H1 (cell line): ENCODE results near the gene HYDIN. TPM values are rescaled to one million over a fixed set of nuclear protein-coding genes. Genes with fewer than 3 reads are reported as not detected.
"Not testable (repeated sequence)": the region's sequence is repeated elsewhere in the genome, so short reads cannot be mapped to it uniquely, and the experiment has no call there.

Experiments used
- CTCF ChIA-PET: fragments of 300-600 bp; sonication (Branson Sonifier 250); formaldehyde crosslinking; loops from one replicate; lab custom pipeline; 2021; ENCODE audit not compliant: partially characterized antibody; lab: Charles Lee
- POLR2A ChIA-PET: fragments of 300-600 bp; sonication (Branson Sonifier 250); formaldehyde crosslinking; loops from one replicate; lab custom pipeline; 2021; ENCODE audit warnings: inconsistent platforms; ENCODE audit not compliant: partially characterized antibody; lab: Charles Lee
- DNase-seq, 2 experiments: peaks; one replicate each; pipeline versions ENCODE4 v3.0.0 to v3.0.0-alpha.2; 2010 to 2022; ENCODE audit warnings: low spot score in 2 of 2, low read depth in 1 of 2, mixed read lengths in 1 of 2
- FAIRE-seq: peaks from 2 replicates; lab custom pipeline; 2011; peaks lifted over from hg19 to GRCh38; lab: Jason Lieb, UNC
- H2AFZ ChIP-seq: 2 replicates; pipeline ENCODE4 v1.8.1; 2012; ENCODE audit warnings: low read length, inconsistent platforms
- H2AK5ac ChIP-seq: 2 replicates; pipeline ENCODE4 v1.6.1; 2013; ENCODE audit warnings: low read depth, low read length
- H2BK120ac ChIP-seq: replicated peaks from 2 replicates; pipeline ENCODE3; 2013; ENCODE audit warnings: low read depth, low read length, inconsistent platforms
- H2BK12ac ChIP-seq: 2 replicates; pipeline ENCODE4 v1.6.1; 2013; ENCODE audit warnings: low read depth, low read length
- H2BK15ac ChIP-seq: 2 replicates; pipeline ENCODE4 v1.6.1; 2013; ENCODE audit warnings: low read length
- H2BK20ac ChIP-seq: 2 replicates; pipeline ENCODE4 v1.6.1; 2013; ENCODE audit warnings: low read length
- H2BK5ac ChIP-seq: 2 replicates; pipeline ENCODE4 v1.6.1; 2013; ENCODE audit warnings: low read depth, low read length
- H3K14ac ChIP-seq: 2 replicates; pipeline ENCODE4 v1.6.1; 2013; ENCODE audit warnings: inconsistent platforms; ENCODE audit not compliant: insufficient read length
- H3K18ac ChIP-seq: 2 replicates; pipeline ENCODE4 v1.6.1; 2013; ENCODE audit warnings: low read length; ENCODE audit errors: extremely low read depth
- H3K23ac ChIP-seq: 2 replicates; pipeline ENCODE4 v1.6.1; 2013; ENCODE audit warnings: inconsistent platforms; ENCODE audit not compliant: insufficient read length
- H3K23me2 ChIP-seq: 2 replicates; pipeline ENCODE4 v1.6.1; 2013; ENCODE audit warnings: low read depth, low read length
- H3K27ac ChIP-seq: 2 replicates; pipeline ENCODE4 v1.6.1; 2011; ENCODE audit warnings: low read depth, low read length, inconsistent platforms
- H3K27me3 ChIP-seq, 4 experiments: replicated peaks in 1 of 4; 1 replicate in 1 of 4; 2 replicates in 3 of 4; pipeline versions ENCODE4 v1.6.1 to v1.8.1; 2011 to 2013; ENCODE audit warnings: low read length in 3 of 4, mild to moderate bottlenecking in 3 of 4, inconsistent platforms in 2 of 4, mixed read lengths in 2 of 4, moderate library complexity in 1 of 4; ENCODE audit not compliant: control insufficient read depth in 3 of 4, insufficient read depth in 3 of 4; ENCODE audit errors: extremely low read depth in 1 of 4
- H3K36me3 ChIP-seq, 4 experiments: 2 replicates each; pipeline versions ENCODE4 v1.6.1 to v1.8.1; 2011 to 2013; ENCODE audit warnings: mild to moderate bottlenecking in 4 of 4, low read length in 3 of 4, moderate library complexity in 2 of 4, control low read depth in 1 of 4, inconsistent platforms in 1 of 4; ENCODE audit not compliant: insufficient read depth in 4 of 4, control insufficient read depth in 2 of 4
- H3K4ac ChIP-seq: replicated peaks from 2 replicates; pipeline ENCODE3; 2013; ENCODE audit warnings: low read length, low read depth, mixed read lengths, inconsistent platforms; ENCODE audit not compliant: insufficient read length
- H3K4me1 ChIP-seq, 4 experiments: replicated peaks in 1 of 4; 1 replicate in 1 of 4; 2 replicates in 3 of 4; pipeline versions ENCODE4 v1.6.1 to v1.8.1; 2011 to 2013; ENCODE audit warnings: low read length in 3 of 4, inconsistent platforms in 2 of 4, mixed read lengths in 1 of 4; ENCODE audit not compliant: insufficient read depth in 4 of 4, control insufficient read depth in 3 of 4
- H3K4me2 ChIP-seq, 2 experiments: 2 replicates each; pipeline versions ENCODE4 v1.6.1 to v1.8.1; 2011 to 2013; ENCODE audit warnings: low read depth in 2 of 2, low read length in 2 of 2, control low read depth in 1 of 2, inconsistent platforms in 1 of 2, mild to moderate bottlenecking in 1 of 2; ENCODE audit not compliant: insufficient read depth in 1 of 2
- H3K4me3 ChIP-seq, 4 experiments: fragments of 200-600, 300-600 bp in 1 of 4; sonication (generic), shearing (Covaris generic), sonication (Bioruptor Twin) in 1 of 4; 2 replicates each; pipeline versions ENCODE4 v1.5.1 to v1.8.1; 2011 to 2016; ENCODE audit warnings: low read length in 4 of 4, low read depth in 3 of 4, control low read depth in 2 of 4, inconsistent platforms in 2 of 4, mild to moderate bottlenecking in 2 of 4, mixed read lengths in 1 of 4, moderate library complexity in 1 of 4; ENCODE audit not compliant: insufficient read depth in 2 of 4; ENCODE audit errors: extremely low read depth in 1 of 4
- H3K56ac ChIP-seq: replicated peaks from 2 replicates; pipeline ENCODE3; 2013; ENCODE audit warnings: low read depth, mild to moderate bottlenecking, mixed read lengths, low read length, inconsistent platforms; ENCODE audit not compliant: insufficient read length
- H3K79me1 ChIP-seq: 2 replicates; pipeline ENCODE4 v1.6.1; 2013; ENCODE audit warnings: low read depth, low read length, control low read depth
- H3K79me2 ChIP-seq, 2 experiments: 2 replicates each; pipeline versions ENCODE4 v1.6.1 to v1.8.1; 2012 to 2013; ENCODE audit warnings: low read length in 2 of 2, mild to moderate bottlenecking in 2 of 2, inconsistent platforms in 1 of 2; ENCODE audit not compliant: insufficient read depth in 2 of 2, control insufficient read depth in 1 of 2
- H3K9ac ChIP-seq, 4 experiments: replicated peaks in 1 of 4; 1 replicate in 1 of 4; 2 replicates in 3 of 4; pipeline versions ENCODE4 v1.6.1 to v1.8.1; 2011 to 2013; ENCODE audit warnings: low read depth in 3 of 4, low read length in 3 of 4, control low read depth in 2 of 4, mild to moderate bottlenecking in 2 of 4, moderate library complexity in 2 of 4, inconsistent platforms in 1 of 4; ENCODE audit errors: extremely low read depth in 1 of 4
- H3K9me3 ChIP-seq, 2 experiments: 2 replicates each; pipeline versions ENCODE4 v1.6.1 to v1.8.1; 2012 to 2013; ENCODE audit warnings: mild to moderate bottlenecking in 2 of 2, moderate library complexity in 2 of 2, control low read depth in 1 of 2, inconsistent platforms in 1 of 2, low read depth in 1 of 2, low read length in 1 of 2, mixed read lengths in 1 of 2; ENCODE audit not compliant: insufficient read depth in 2 of 2
- H4K20me1 ChIP-seq, 2 experiments: replicated peaks in 1 of 2; 2 replicates each; pipeline versions ENCODE3 to v1.8.1; 2011 to 2013; ENCODE audit warnings: inconsistent platforms in 2 of 2, low read length in 2 of 2, mild to moderate bottlenecking in 1 of 2; ENCODE audit not compliant: insufficient read depth in 2 of 2, control insufficient read depth in 1 of 2
- H4K5ac ChIP-seq: 2 replicates; pipeline ENCODE4 v1.6.1; 2013; ENCODE audit warnings: low read length, low read depth, mixed read lengths, inconsistent platforms; ENCODE audit not compliant: insufficient read length
- H4K8ac ChIP-seq: 2 replicates; pipeline ENCODE4 v1.8.0; 2013; ENCODE audit warnings: mild to moderate bottlenecking, moderate library complexity, low read length, inconsistent platforms; ENCODE audit not compliant: insufficient read depth; ENCODE audit errors: extremely low read depth
- H4K91ac ChIP-seq: replicated peaks from 2 replicates; pipeline ENCODE3; 2013; ENCODE audit warnings: low read length, mixed read lengths, inconsistent platforms; ENCODE audit not compliant: insufficient read length
- WGBS, 2 experiments: shearing (Covaris generic) in 1 of 2; methylation state at CpG; one replicate each; pipeline versions ENCODE4 v1.1.6 to v1.1.7; 2013 to 2015; ENCODE audit warnings: low lambda C conversion rate in 2 of 2, mixed read lengths in 2 of 2, inconsistent platforms in 1 of 2, low coverage in 1 of 2, missing lambda C conversion rate in 1 of 2; ENCODE audit not compliant: insufficient replicate concordance in 2 of 2, insufficient coverage in 1 of 2, insufficient read length in 1 of 2; ENCODE audit errors: extremely low coverage in 1 of 2, missing lambda C conversion rate in 1 of 2; 5-methylcytosine and 5-hydroxymethylcytosine counted together
- polyA plus RNA-seq, 7 experiments: library from polyadenylated mRNA; depleted of rRNA in 3 of 7; stranded (reverse) in 5 of 7; unstranded in 2 of 7; fragments of >200 nt in 5 of 7; fragments of 200-250 nt in 2 of 7; gene quantifications; 1 replicate in 5 of 7; 2 replicates in 1 of 7; 4 replicates in 1 of 7; pipeline versions ENCODE4 v1.2.1 to v1.2.3, GENCODE V29; 2011 to 2013; ENCODE audit warnings: missing spikeins in 2 of 7, mixed read lengths in 2 of 7
- total RNA-seq: library from RNA; stranded (reverse); fragmentation: NEBNext Ultra II Directional; extraction: Animal tissue kit (Norgen Biotek cat#: 25700); gene quantifications from 2 replicates; pipeline ENCODE4 v1.2.1, GENCODE V29; 2021

Gene HYDIN
- total and polyA plus RNA-seq, 2 of the 8 experiments (the other 6 are each of a cell fraction or from before 2014, with no cell fraction given): 1.1 to 1.8 TPM

GRCh38 chr16:71151654-71152053, 78.9 kb downstream of the HYDIN start:
- H4K8ac ChIP-seq, H3K4me1 ChIP-seq, H3K9ac ChIP-seq, H3K4me2 ChIP-seq, H2BK20ac ChIP-seq, H4K91ac ChIP-seq, H3K23me2 ChIP-seq, H3K9me3 ChIP-seq, H3K27ac ChIP-seq, H2AK5ac ChIP-seq, FAIRE-seq, H3K18ac ChIP-seq, H2BK15ac ChIP-seq, POLR2A ChIA-PET, H4K5ac ChIP-seq, H3K14ac ChIP-seq, H3K4me3 ChIP-seq, H2BK5ac ChIP-seq, H3K79me1 ChIP-seq, H3K27me3 ChIP-seq, H3K4ac ChIP-seq, H3K79me2 ChIP-seq, H2BK120ac ChIP-seq, DNase-seq, H2AFZ ChIP-seq, H4K20me1 ChIP-seq, H3K36me3 ChIP-seq, H2BK12ac ChIP-seq, H3K23ac ChIP-seq, H3K56ac ChIP-seq: not testable (repeated sequence)
- no CpG with 5 or more reads among the region's 2 CpGs for WGBS, 2 experiments
- CTCF ChIA-PET: interaction anchor here (0.6 kb wide), 1 partner anchor 121 kb away, joined by 5 read pairs; no protein-coding TSS in a partner anchor

GRCh38 chr16:71143246-71143645, 87.3 kb downstream of the HYDIN start:
- WGBS, 2 experiments: no CpG with 5 or more reads among the region's 2 CpGs
- H3K36me3 ChIP-seq, H3K14ac ChIP-seq, H3K4ac ChIP-seq, H3K23me2 ChIP-seq, H4K5ac ChIP-seq, H3K9me3 ChIP-seq, H3K4me1 ChIP-seq, H2BK12ac ChIP-seq, H4K8ac ChIP-seq, H2BK120ac ChIP-seq, H2BK5ac ChIP-seq, H4K20me1 ChIP-seq, H3K9ac ChIP-seq, H3K4me2 ChIP-seq, H3K79me2 ChIP-seq, H3K79me1 ChIP-seq, H2AFZ ChIP-seq, H4K91ac ChIP-seq, FAIRE-seq, H2BK20ac ChIP-seq, H3K27me3 ChIP-seq, H2AK5ac ChIP-seq, H3K56ac ChIP-seq, H3K4me3 ChIP-seq, H2BK15ac ChIP-seq, H3K27ac ChIP-seq, H3K18ac ChIP-seq, CTCF ChIA-PET, POLR2A ChIA-PET, DNase-seq, H3K23ac ChIP-seq: not testable (repeated sequence)
